Coronary artery (tissue), 2 donors: ENCODE results near the gene LRRC36.

Experiments used
- DNase-seq: peaks from one replicate; pipeline ENCODE4 v3.0.0-alpha.2; 2017; ENCODE audit warnings: low spot score
- H3K27ac ChIP-seq, 2 donors: fragments of 200-600 bp; sonication (generic); one replicate each; pipeline ENCODE4 v1.5.1; 2016 to 2019
- H3K4me3 ChIP-seq: fragments of 200-600 bp; sonication (generic); 2 replicates; pipeline ENCODE4 v1.5.1; 2016; ENCODE audit warnings: mild to moderate bottlenecking, moderate library complexity
- TF ChIP-seq, protein P1 (sequence below): fragments of 200-600 bp; sonication (generic); IDR thresholded peaks from one replicate; pipeline ENCODE4 v1.5.1; 2019; ENCODE audit warnings: antibody characterized with exemption

Gene LRRC36

DNA sequence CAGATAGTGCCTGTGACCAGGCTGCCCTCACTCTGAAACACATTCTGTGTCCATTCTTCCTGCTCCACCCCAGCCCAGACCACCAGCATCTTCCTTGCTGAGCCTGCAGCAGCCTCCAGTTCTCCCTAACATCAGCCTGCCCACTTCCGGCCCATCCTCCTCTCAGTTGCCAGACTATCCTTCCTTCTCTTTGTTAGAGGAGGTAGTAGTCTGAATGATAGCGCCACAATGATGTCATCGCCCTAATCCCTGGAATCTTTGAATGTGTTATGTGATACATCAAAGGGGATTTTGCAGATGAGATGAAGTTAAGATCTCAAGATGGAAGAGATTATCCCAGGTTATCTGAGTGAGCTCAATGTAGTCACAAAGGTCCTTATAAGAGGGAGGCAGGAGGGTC lies 92.9 kb downstream of the LRRC36 start:
- no peak for DNase-seq
- TF ChIP-seq, protein P1, sequence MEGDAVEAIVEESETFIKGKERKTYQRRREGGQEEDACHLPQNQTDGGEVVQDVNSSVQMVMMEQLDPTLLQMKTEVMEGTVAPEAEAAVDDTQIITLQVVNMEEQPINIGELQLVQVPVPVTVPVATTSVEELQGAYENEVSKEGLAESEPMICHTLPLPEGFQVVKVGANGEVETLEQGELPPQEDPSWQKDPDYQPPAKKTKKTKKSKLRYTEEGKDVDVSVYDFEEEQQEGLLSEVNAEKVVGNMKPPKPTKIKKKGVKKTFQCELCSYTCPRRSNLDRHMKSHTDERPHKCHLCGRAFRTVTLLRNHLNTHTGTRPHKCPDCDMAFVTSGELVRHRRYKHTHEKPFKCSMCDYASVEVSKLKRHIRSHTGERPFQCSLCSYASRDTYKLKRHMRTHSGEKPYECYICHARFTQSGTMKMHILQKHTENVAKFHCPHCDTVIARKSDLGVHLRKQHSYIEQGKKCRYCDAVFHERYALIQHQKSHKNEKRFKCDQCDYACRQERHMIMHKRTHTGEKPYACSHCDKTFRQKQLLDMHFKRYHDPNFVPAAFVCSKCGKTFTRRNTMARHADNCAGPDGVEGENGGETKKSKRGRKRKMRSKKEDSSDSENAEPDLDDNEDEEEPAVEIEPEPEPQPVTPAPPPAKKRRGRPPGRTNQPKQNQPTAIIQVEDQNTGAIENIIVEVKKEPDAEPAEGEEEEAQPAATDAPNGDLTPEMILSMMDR, result no peak
- Histone ChIP-seq H3K27ac (no peak overlapping the region), H3K4me3 (no peak overlapping the region)

DNA sequence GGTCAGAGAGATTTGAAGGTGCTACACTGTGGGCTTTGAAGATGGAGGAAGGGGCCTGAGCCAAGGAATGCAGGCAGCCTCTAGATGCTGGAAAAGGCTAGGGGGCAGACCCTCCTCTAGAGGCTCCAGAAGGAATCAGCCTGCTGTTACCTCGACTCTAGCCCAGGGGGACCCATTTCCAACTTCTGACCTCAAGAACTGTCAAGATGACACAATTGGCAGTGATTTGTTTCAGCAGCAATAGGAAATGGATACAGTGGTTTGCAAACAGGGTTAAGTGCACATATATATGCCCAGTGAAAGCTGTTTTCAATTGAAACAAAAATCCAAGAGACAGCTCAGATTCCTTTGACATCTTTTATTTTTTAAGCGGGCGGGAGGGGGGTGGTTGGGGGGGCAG lies 93.3 kb downstream of the LRRC36 start:
- no peak for DNase-seq
- H3K27ac ChIP-seq, result no peak overlapping the region
- TF ChIP-seq, protein P1, result no peak
- no peak overlapping the region for H3K4me3 ChIP-seq

DNA sequence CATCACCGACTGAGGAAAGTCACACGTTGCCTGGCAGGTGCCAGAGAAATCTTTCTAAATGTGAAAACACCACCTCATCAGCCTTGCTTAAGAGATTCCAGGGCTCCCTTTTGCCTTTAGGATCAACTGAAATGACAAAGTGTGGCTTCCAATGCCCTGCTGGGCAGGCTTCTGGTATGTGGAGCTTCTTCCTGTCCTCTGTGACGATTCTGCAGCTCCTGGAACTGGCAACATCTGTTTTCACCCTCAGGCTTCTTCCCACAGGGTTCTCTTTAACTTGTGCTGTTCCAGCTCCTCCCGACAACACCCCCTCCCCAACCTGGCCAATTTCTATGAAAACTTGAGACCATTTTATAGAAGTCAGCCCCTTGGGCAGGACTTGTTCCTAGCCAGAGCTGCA lies 94.4 kb downstream of the LRRC36 start:
- Histone ChIP-seq H3K27ac (no peak overlapping the region), H3K4me3 (no peak overlapping the region)
- no peak for DNase-seq
- TF ChIP-seq, protein P1, result no peak

DNA sequence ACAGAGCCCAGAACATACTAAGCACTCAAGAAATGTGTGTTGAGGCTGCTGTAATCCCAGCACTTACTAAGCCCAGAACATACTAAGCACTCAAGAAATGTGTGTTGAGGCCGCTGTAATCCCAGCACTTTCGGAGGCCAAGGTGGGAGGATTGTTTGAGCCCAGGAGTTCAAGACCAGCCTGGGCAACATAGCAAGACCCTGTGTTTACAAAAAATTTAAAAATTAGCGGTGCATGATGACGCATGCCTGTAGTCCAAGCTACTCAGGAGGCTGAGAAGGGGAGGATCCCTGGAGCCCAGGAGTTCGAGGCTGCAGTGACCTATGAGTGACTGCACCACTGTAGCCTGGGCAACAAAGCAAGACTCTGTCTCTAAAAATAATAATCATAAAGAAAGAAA lies 96.4 kb downstream of the LRRC36 start:
- H3K4me3 ChIP-seq, result no peak overlapping the region
- TF ChIP-seq, protein P1, result no peak

DNA sequence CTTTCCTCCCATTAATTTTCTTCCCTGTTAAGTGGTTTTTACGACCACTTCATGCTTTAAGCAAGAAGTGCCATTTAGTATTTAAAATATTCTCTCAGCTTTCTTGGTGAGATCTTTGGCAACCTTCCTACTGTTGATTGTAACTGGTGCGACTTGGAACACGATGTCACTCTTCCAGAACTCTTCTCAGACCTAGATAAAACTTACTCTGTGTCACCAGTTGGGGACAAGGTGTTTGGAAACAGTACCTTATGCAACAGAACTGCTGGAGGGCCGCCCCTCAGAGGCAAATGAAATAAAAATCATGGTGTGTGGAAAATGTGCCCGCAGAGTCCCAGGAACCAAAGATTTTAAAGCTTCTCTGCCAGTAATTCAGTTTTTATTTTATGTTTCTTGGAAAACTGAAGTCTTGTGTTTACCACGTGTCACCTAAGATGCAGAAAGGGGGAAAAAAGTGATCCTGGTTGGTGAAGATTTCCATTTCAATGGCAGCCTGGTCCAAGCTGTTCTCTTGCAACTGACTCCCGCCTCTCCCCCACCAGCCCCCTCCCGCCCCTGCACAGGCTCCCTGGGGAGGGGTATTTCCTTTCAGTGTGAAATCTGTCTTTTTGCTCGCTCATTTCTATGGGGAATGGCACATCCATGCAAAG lies 97.1 kb downstream of the LRRC36 start:
- Histone ChIP-seq H3K27ac (no peak overlapping the region), H3K4me3 (no peak overlapping the region)
- TF ChIP-seq, protein P1, result no peak
- DNase-seq, result no peak

More for the DNA sequence above, 96.4 kb downstream of the LRRC36 start:
- no peak overlapping the region for H3K27ac ChIP-seq
- DNase-seq, result no peak

DNA sequence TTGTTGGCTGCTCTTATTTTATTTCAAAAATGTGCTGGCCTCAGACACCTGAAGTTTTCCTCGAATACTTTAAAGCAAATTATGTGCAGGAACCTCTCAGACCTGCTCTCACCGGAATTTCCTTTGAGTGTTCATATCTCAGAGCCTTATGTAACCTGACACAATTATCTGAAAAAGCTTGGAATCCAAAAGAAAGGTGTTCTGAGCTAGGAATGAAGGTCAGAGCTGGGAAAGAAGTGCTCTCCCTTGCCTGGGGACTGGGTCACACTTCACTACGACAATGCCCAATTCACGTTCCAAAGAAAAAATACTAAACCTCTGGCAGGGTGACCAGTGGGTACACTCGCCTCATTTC lies 97.6 kb downstream of the LRRC36 start:
- DNase-seq, result no peak
- TF ChIP-seq, protein P1, result no peak
- no peak overlapping the region for H3K4me3 ChIP-seq
- no peak overlapping the region for H3K27ac ChIP-seq

DNA sequence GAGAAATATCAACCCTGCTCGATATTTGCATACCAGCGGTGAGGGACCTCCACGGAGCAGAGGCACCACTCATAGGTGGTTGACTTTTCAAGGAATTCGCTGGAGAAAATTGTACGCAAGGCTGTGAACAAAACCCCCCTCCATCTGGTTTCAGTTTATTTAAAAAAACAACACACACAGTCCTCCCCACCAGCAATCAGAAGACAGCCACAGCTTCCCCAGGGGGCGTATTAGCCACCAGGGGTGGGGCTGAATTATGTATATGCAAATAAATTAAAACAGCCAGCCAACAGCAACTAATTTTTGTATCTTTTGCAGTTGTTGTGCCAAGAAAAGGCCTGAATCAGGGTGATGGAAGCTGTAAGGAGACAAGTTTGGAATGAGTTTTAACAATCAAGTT lies 98.4 kb downstream of the LRRC36 start:
- DNase-seq, result no peak
- H3K27ac ChIP-seq, result no peak overlapping the region
- TF ChIP-seq, protein P1, result no peak
- no peak overlapping the region for H3K4me3 ChIP-seq
